ENCODE measurements around the gene CDH5. TPM values are rescaled to one million over a fixed set of nuclear protein-coding genes. Genes with fewer than 3 reads are reported as not detected.
A peak's percentile ranks its signal among the peaks of the same experiment; 100 is the strongest.

Gene CDH5
- total and polyA plus RNA-seq, 2 of the 4 experiments (the other 2 are of a cell fraction): not detected

GRCh38 chr16:66354034-66354909 lies 12.2 kb upstream of the CDH5 start:
- BruUV-seq (replicated peaks): no TSS peak
- Histone ChIP-seq H2BK20ac (ENCODE audit: low read depth, low read length) (no peak overlapping the region), H4K91ac (ENCODE audit: insufficient read depth, low read depth, low read length) (no peak overlapping the region), H3K9me1 (ENCODE audit: insufficient read depth, low read length) (no peaks in the 10 kb centered on the region), H2AK9ac (replicated peaks; ENCODE audit: low read depth, low read length, poor library complexity) (peak overlapping the region; percentile 51), H3K4ac (ENCODE audit: low read depth, low read length) (no peak overlapping the region), H2AFZ (replicated peaks; ENCODE audit: low read length, poor library complexity) (no peak overlapping the region), H3K4me2 (ENCODE audit: low read depth, low read length) (peak overlapping the region; percentile 45; the same call in 1 of the 2 replicates), H2BK15ac (ENCODE audit: low read depth, low read length) (no peak overlapping the region), H2BK120ac (ENCODE audit: low read depth, low read length) (no peak overlapping the region), H4K20me1 (ENCODE audit: insufficient read depth, low read length) (no peaks in the 10 kb centered on the region), H2AK5ac (ENCODE audit: low read depth, low read length) (no peak overlapping the region), H3K27me3 (ENCODE audit: control insufficient read depth, insufficient read depth, low read length) (peaks cover 43% of the 10 kb centered on the region), H3K9me3 (ENCODE audit: control insufficient read depth, insufficient read depth, low read length) (peaks cover 4% of the 10 kb centered on the region), H3K23ac (ENCODE audit: low read depth, low read length) (no peak overlapping the region), H3K14ac (replicated peaks; ENCODE audit: low read depth, low read length) (no peak overlapping the region), H4K5ac (ENCODE audit: low read depth, low read length) (no peak overlapping the region), H3K79me1 (ENCODE audit: low read depth in 1 of 2, low read length in 2 of 2) (no peaks in the 10 kb centered on the region), H2BK5ac (ENCODE audit: low read depth, low read length, poor library complexity, severe bottlenecking) (no peak overlapping the region), H3K4me3 (ENCODE audit: insufficient read depth, low read depth, low read length) (no peak overlapping the region), H3K27ac (ENCODE audit: insufficient read depth, low read length) (no peak overlapping the region), H3K36me3 (ENCODE audit: control insufficient read depth, insufficient read depth, low read length) (no peaks in the 10 kb centered on the region), H3K4me1 (ENCODE audit: control insufficient read depth, insufficient read depth, low read length) (peaks cover 2% of the 10 kb centered on the region; the same call in 1 of the 2 replicates), H4K8ac (ENCODE audit: low read depth in 2 of 2, low read length in 2 of 2) (no peak overlapping the region), H3K56ac (ENCODE audit: extremely low read depth, insufficient read depth, low read length) (no peak overlapping the region), H3K18ac (ENCODE audit: low read depth, low read length) (no peak overlapping the region), H3K9ac (ENCODE audit: low read depth, low read length) (no peak overlapping the region)
- intact Hi-C loops (cut with micrococcal nuclease) (no loop called here), dilution Hi-C loops (cut with HindIII; ENCODE audit: low sequenced_read_pairs, unreplicated experiment) (no loop called here), in situ Hi-C loops (cut with MboI; ENCODE audit: low sequenced_read_pairs) (no loop called here)
- WGBS, 2 experiments (ENCODE audit: extremely low coverage in 2 of 2, insufficient read length in 1 of 2): no CpG with 5 or more reads among the region's 11 CpGs
- ChIA-PET CTCF (no interaction called here), POLR2A (ENCODE audit: unreplicated experiment) (interaction anchor here (0.6 kb wide), 1 partner anchor 335 kb away, joined by 6 read pairs; no protein-coding TSS in a partner anchor)
- ATAC-seq (ENCODE audit: low read depth) (no peak), DNase-seq (no peak)
- TF ChIP-seq CEBPB (IDR thresholded peaks at IDR 0.05; ENCODE audit: low read depth, low read length): no peak
- TF ChIP-seq NFE2L2 (IDR thresholded peaks at IDR 0.05; ENCODE audit: low read depth, low read length): no peak
- no peak for TF ChIP-seq POLR2A (IDR thresholded peaks at IDR 0.05; ENCODE audit: low read depth, low read length)
- TF ChIP-seq, protein P1, sequence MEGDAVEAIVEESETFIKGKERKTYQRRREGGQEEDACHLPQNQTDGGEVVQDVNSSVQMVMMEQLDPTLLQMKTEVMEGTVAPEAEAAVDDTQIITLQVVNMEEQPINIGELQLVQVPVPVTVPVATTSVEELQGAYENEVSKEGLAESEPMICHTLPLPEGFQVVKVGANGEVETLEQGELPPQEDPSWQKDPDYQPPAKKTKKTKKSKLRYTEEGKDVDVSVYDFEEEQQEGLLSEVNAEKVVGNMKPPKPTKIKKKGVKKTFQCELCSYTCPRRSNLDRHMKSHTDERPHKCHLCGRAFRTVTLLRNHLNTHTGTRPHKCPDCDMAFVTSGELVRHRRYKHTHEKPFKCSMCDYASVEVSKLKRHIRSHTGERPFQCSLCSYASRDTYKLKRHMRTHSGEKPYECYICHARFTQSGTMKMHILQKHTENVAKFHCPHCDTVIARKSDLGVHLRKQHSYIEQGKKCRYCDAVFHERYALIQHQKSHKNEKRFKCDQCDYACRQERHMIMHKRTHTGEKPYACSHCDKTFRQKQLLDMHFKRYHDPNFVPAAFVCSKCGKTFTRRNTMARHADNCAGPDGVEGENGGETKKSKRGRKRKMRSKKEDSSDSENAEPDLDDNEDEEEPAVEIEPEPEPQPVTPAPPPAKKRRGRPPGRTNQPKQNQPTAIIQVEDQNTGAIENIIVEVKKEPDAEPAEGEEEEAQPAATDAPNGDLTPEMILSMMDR (conservative IDR thresholded peaks at IDR 0.05; ENCODE audit: low read depth, low read length): no peak
- no peak for TF ChIP-seq USF2 (IDR thresholded peaks at IDR 0.05; ENCODE audit: low read depth, low read length)
- TF ChIP-seq RCOR1 (IDR thresholded peaks at IDR 0.05; ENCODE audit: insufficient replicate concordance, low read length): no peak
- TF ChIP-seq SMC3 (IDR thresholded peaks at IDR 0.05; ENCODE audit: low read depth, low read length): no peak
- no peak for TF ChIP-seq ELK1 (IDR thresholded peaks at IDR 0.05; ENCODE audit: borderline replicate concordance, low read depth, low read length)
- no peak for TF ChIP-seq MAZ (IDR thresholded peaks at IDR 0.05; ENCODE audit: borderline replicate concordance, low read depth, low read length)
- TF ChIP-seq RAD21 (IDR thresholded peaks at IDR 0.05; ENCODE audit: low read length): no peak
- no peak for TF ChIP-seq FOS (IDR thresholded peaks at IDR 0.05; ENCODE audit: low read depth, low read length)
- no peak for TF ChIP-seq RFX5 (IDR thresholded peaks at IDR 0.05; ENCODE audit: low read depth, low read length)
- no peak for TF ChIP-seq MXI1 (IDR thresholded peaks at IDR 0.05; ENCODE audit: borderline replicate concordance, low read depth, low read length)
- TF ChIP-seq MAFK (IDR thresholded peaks at IDR 0.05; ENCODE audit: low read depth, low read length): no peak
- TF ChIP-seq BHLHE40 (IDR thresholded peaks at IDR 0.05; ENCODE audit: low read depth, low read length): no peak

Data from IMR-90 (cell line).